K562 (cell line): ENCODE results near the gene HDAC6. TPM values are rescaled to one million over a fixed set of nuclear protein-coding genes. Genes with fewer than 3 reads are reported as not detected.

Experiments used
- ARID1B ChIP-seq: fragments of 450-650 bp; IDR thresholded peaks from 2 replicates; pipeline ENCODE4 v1.6.1; 2016; ENCODE audit warnings: antibody characterized with exemption, mild to moderate bottlenecking, inconsistent platforms
- CBFA2T2 ChIP-seq: fragments of 450-650 bp; conservative IDR thresholded peaks from 2 replicates; pipeline ENCODE4 v1.6.1; 2017; ENCODE audit warnings: mild to moderate bottlenecking
- CTBP1 ChIP-seq: fragments of 450-650 bp; IDR thresholded peaks from 2 replicates; pipeline ENCODE4 v1.6.1; 2016; ENCODE audit warnings: borderline replicate concordance
- CUX1 ChIP-seq: fragments of 200-800 bp; sonication (Bioruptor generic); IDR thresholded peaks from 2 replicates; pipeline ENCODE4 v1.6.1; 2016; ENCODE audit warnings: missing genetic modification characterization, missing compliant biosample characterization
- CXXC5 ChIP-seq: fragments of 250-450 bp; sonication (Bioruptor Pico); IDR thresholded peaks from 2 replicates; pipeline ENCODE4 v1.8.0; 2022; ENCODE audit warnings: inconsistent platforms, mild to moderate bottlenecking, moderate library complexity
- EGR1 ChIP-seq: fragments of 450-650 bp; conservative IDR thresholded peaks from 2 replicates; pipeline ENCODE4 v1.6.1; 2017; ENCODE audit warnings: mild to moderate bottlenecking
- EP300 ChIP-seq: IDR thresholded peaks from 2 replicates; pipeline ENCODE4 v1.6.1; 2012; ENCODE audit warnings: low read length, improper control_type of control experiment
- NCOA4 ChIP-seq: fragments of 450-650 bp; IDR thresholded peaks from 2 replicates; pipeline ENCODE4 v1.6.1; 2018; ENCODE audit warnings: mild to moderate bottlenecking; ENCODE audit not compliant: partially characterized antibody
- PKNOX1 ChIP-seq: fragments of 450-650 bp; IDR thresholded peaks from 2 replicates; pipeline ENCODE4 v1.6.1; 2016
- SMARCE1 ChIP-seq: fragments of 450-650 bp; IDR thresholded peaks from 2 replicates; pipeline ENCODE4 v1.7.1; 2016; ENCODE audit warnings: mild to moderate bottlenecking
- UBTF ChIP-seq, 2 experiments: IDR thresholded peaks; 2 replicates each; pipeline ENCODE4 v1.6.1; 2012; ENCODE audit warnings: improper control_type of control experiment in 2 of 2, low read depth in 2 of 2, low read length in 2 of 2, borderline replicate concordance in 1 of 2
- ZNF589 ChIP-seq: fragments of 200-800 bp; sonication (Bioruptor generic); IDR thresholded peaks from 2 replicates; pipeline ENCODE4 v1.6.1; 2016; ENCODE audit warnings: low read depth, missing genetic modification characterization, missing compliant biosample characterization
- ZNF609 ChIP-seq: sonication (generic); formaldehyde crosslinking; IDR thresholded peaks from 2 replicates; pipeline ENCODE4 v1.8.1; 2023; ENCODE audit warnings: missing genetic modification reagents, mild to moderate bottlenecking, borderline replicate concordance
- ZNF75A ChIP-seq: fragments of 450-650 bp; formaldehyde crosslinking; IDR thresholded peaks from 2 replicates; pipeline ENCODE4 v1.4.0; 2020; ENCODE audit warnings: mild to moderate bottlenecking
- polyA plus RNA-seq, 8 experiments: library from polyadenylated mRNA; depleted of rRNA in 4 of 8; stranded (reverse) in 5 of 8; unstranded in 3 of 8; fragments of >200 nt; fragmentation: Nextera tagmentation in 2 of 8; fragmentation: Illumina TruSeq in 1 of 8; extraction: Ambion mirVana in 2 of 8; extraction: Trizol in 1 of 8; gene quantifications; 2 replicates each; pipeline versions ENCODE4 v1.2.1 to v1.2.3, GENCODE V29; 2011 to 2014; ENCODE audit warnings: inconsistent platforms in 1 of 8, missing spikeins in 1 of 8
- total RNA-seq, 7 experiments: library from RNA; depleted of rRNA in 6 of 7; stranded (reverse); fragments of >200 nt in 6 of 7; fragmentation: Illumina TruSeq in 2 of 7; extraction: Trizol in 2 of 7; gene quantifications; 2 replicates each; pipeline versions ENCODE4 v1.2.1 to v1.2.3, GENCODE V29; 2011 to 2021; ENCODE audit warnings: low replicate concordance in 1 of 7

HDAC6 gene
- total and polyA plus RNA-seq, 9 of the 15 experiments (the other 6 are each of a cell fraction or from before 2014, with no cell fraction given) = 29.9 to 101 (median 71.2) TPM

- TF ChIP-seq CUX1 (CRISPR knock-in tag) = peak; percentile 84; the same call in 1 of the 2 replicates
- peak; percentile 99 for TF ChIP-seq EP300
- TF ChIP-seq PKNOX1 = peak; percentile 98
- TF ChIP-seq ZNF75A = no peak
- TF ChIP-seq EGR1 = peak; percentile 100
- peak; percentile 99 for TF ChIP-seq ARID1B
- peak; percentile 89 for TF ChIP-seq CTBP1
- TF ChIP-seq SMARCE1 = peak; percentile 97
- peak; percentile 38 for TF ChIP-seq NCOA4
- TF ChIP-seq ZNF609 (CRISPR knock-in tag) = peak; percentile 82
- peak; percentile 89 for TF ChIP-seq CXXC5 (CRISPR knock-in tag)
- peak in 1 of 2 experiments; percentile 35; a peak in 1 of 4 replicates for TF ChIP-seq UBTF (IDR thresholded peaks at IDR 0.05; ENCODE audit: borderline replicate concordance in 1 of 2, low read depth in 2 of 2, low read length in 2 of 2)
- peak; percentile 99 for TF ChIP-seq CBFA2T2
- peak; percentile 96; the same call in 1 of the 2 replicates for TF ChIP-seq ZNF589 (CRISPR knock-in tag)
These were observed 1.1 kb upstream of the HDAC6 start (continued) for GRCh38 chrX:48800574-48801279.
